ENCODE results near the gene PRPF4. TPM values are rescaled to one million over a fixed set of nuclear protein-coding genes. Genes with fewer than 3 reads are reported as not detected.

Gene PRPF4
- total and polyA plus RNA-seq, 9 of the 15 experiments (the other 6 are each of a cell fraction or from before 2014, with no cell fraction given), result 25.8 to 66.0 (median 39.8) TPM

- TF ChIP-seq, protein P1, sequence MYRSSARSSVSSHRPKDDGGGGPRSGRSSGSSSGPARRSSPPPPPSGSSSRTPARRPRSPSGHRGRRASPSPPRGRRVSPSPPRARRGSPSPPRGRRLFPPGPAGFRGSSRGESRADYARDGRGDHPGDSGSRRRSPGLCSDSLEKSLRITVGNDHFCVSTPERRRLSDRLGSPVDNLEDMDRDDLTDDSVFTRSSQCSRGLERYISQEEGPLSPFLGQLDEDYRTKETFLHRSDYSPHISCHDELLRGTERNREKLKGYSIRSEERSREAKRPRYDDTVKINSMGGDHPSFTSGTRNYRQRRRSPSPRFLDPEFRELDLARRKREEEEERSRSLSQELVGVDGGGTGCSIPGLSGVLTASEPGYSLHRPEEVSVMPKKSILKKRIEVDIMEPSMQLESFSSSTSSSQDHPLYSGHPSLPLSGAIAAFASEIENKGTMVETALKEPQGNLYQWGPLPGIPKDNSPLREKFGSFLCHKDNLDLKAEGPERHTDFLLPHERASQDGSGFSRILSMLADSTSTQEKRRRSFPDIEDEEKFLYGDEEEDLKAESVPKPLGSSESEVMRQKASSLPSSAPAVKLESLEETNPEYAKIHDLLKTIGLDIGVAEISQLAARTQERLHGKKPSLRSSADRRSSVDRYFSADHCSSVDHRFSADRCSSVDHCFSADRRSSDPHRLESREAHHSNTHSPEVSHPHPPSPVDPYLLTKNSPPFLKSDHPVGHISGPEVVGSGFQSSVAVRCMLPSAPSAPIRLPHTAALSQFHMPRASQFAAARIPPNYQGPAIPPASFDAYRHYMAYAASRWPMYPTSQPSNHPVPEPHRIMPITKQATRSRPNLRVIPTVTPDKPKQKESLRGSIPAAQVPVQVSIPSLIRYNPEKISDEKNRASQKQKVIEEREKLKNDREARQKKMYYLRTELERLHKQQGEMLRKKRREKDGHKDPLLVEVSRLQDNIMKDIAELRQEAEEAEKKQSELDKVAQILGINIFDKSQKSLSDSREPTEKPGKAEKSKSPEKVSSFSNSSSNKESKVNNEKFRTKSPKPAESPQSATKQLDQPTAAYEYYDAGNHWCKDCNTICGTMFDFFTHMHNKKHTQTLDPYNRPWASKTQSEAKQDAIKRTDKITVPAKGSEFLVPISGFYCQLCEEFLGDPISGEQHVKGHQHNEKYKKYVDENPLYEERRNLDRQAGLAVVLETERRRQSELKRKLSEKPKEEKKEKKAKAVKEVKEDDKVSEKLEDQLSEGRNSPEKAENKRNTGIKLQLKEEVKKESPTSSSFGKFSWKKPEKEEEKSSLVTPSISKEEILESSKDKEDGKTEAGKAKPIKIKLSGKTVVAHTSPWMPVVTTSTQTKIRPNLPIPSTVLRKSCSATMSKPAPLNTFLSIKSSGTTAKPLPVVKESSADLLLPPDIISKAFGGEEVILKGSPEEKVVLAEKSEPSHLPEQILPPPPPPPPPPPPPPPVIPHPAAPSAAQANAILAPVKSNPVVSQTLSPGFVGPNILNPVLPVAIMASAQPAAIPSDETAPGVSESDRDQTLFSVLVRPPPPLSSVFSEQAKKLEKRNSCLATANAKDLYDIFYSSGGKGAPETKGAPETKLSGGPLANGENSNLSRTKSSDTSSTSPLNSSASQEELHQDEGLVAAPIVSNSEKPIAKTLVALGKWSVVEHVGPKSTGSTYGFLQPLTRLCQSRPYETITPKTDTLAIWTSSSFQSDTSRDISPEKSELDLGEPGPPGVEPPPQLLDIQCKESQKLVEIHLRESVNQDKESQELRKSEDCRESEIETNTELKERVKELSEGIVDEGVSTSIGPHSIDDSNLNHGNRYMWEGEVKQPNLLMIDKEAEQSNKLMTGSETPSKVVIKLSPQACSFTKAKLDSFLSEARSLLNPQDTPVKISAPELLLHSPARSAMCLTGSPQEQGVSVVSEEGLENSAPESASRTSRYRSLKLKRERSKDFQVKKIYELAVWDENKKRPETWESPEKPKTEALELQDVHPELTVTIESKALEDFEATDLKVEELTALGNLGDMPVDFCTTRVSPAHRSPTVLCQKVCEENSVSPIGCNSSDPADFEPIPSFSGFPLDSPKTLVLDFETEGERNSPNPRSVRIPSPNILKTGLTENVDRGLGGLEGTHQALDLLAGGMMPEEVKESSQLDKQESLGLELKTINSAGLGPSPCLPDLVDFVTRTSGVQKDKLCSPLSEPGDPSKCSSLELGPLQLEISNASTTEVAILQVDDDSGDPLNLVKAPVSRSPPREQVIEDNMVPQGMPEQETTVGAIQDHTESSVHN (IDR thresholded peaks at IDR 0.05; ENCODE audit: borderline replicate concordance in 1 of 2, low read depth in 1 of 2), result no peak
- no peak for TF ChIP-seq ZNF165 (CRISPR knock-in tag; IDR thresholded peaks at IDR 0.05; ENCODE audit: borderline replicate concordance)
Observed at GRCh38 chr9:113267911-113268566, 7.4 kb upstream of the PRPF4 start (continued).

Data from K562 (cell line).